ENCODE results near the gene ODC1.

- TF ChIP-seq POLR2A (IDR thresholded peaks at IDR 0.05; ENCODE audit: low read length) = no peak
- TF ChIP-seq GATA1 (IDR thresholded peaks at IDR 0.05; ENCODE audit: low read depth, low read length) = no peak
Observed at GRCh38 chr2:10395893-10396292, 52.2 kb downstream of the ODC1 start.

Measured in erythroblast (primary cell).